Sigmoid colon (tissue), 7 donors: Measurements from ENCODE around the gene MAPKAP1. TPM values are rescaled to one million over a fixed set of nuclear protein-coding genes. Genes with fewer than 3 reads are reported as not detected.

Source experiments
- DNase-seq: peaks from one replicate; pipeline ENCODE4 v3.0.0-alpha.2; 2019
- H3K27ac ChIP-seq, 4 donors: fragments of 200-600 bp; sonication (generic); one replicate each; pipeline ENCODE4 v1.5.1; 2016 to 2019; ENCODE audit warnings: mild to moderate bottlenecking in 1 of 4
- H3K27me3 ChIP-seq, 3 donors: fragments of 200-600 bp; sonication (generic); one replicate each; pipeline ENCODE4 v1.5.1; 2019; ENCODE audit warnings: mild to moderate bottlenecking in 1 of 3
- H3K36me3 ChIP-seq, 4 donors: fragments of 200-600 bp; sonication (generic); one replicate each; pipeline ENCODE4 v1.5.1; 2016 to 2019
- H3K4me1 ChIP-seq, 4 donors: fragments of 200-600 bp; sonication (generic); one replicate each; pipeline ENCODE4 v1.5.1; 2017 to 2019
- H3K4me3 ChIP-seq, 4 donors: fragments of 200-600 bp; sonication (generic); one replicate each; pipeline ENCODE4 v1.5.1; 2017 to 2019; ENCODE audit warnings: mild to moderate bottlenecking in 2 of 4, moderate library complexity in 1 of 4
- H3K9me3 ChIP-seq, 4 donors: fragments of 200-600 bp in 3 of 4; sonication (generic) in 3 of 4; one replicate each; pipeline versions ENCODE4 v1.5.1 to v1.6.1; 2013 to 2019
- EP300 ChIP-seq, 4 donors: sonication (generic); formaldehyde crosslinking; IDR thresholded peaks; one replicate each; pipeline ENCODE4 v1.6.1; 2017; ENCODE audit warnings: antibody characterized with exemption in 4 of 4
- POLR2A ChIP-seq, 2 donors: fragments of 450-650 bp; IDR thresholded peaks; one replicate each; pipeline ENCODE4 v1.6.1; 2016; ENCODE audit warnings: antibody characterized with exemption in 2 of 2, mild to moderate bottlenecking in 2 of 2, moderate library complexity in 2 of 2
- POLR2AphosphoS5 ChIP-seq, 4 donors: sonication (generic); formaldehyde crosslinking; IDR thresholded peaks; one replicate each; pipeline ENCODE4 v1.6.1; 2017; ENCODE audit warnings: antibody characterized with exemption in 4 of 4
- WGBS, 2 donors: extraction: QIAGEN DNeasy Blood & Tissue Kit; methylation state at CpG; one replicate each; pipeline ENCODE4 v1.1.7; 2013; 5-methylcytosine and 5-hydroxymethylcytosine counted together
- intact Hi-C: fragments of 100-400 bp; cut with DNase I; formaldehyde crosslinking; loops from one replicate; pipeline ENCODE4 v1.15.1; 2023
- polyA plus RNA-seq, 3 donors: library from polyadenylated mRNA; stranded (reverse); fragments of 200-250 nt; gene quantifications; one replicate each; pipeline ENCODE4 v1.2.3, GENCODE V29; 2013
- total RNA-seq, 4 donors: library from RNA; depleted of rRNA; stranded (reverse); fragments of >200 nt; gene quantifications; one replicate each; pipeline ENCODE4 v1.1.0, GENCODE V29; 2016
- TF ChIP-seq, protein P1 (sequence below), 4 experiments: fragments of 450-650 bp in 3 of 4; fragments of 200-600 bp in 1 of 4; IDR thresholded peaks; one replicate each; pipeline ENCODE4 v1.5.1; 2016 to 2019; ENCODE audit warnings: antibody characterized with exemption in 4 of 4, mild to moderate bottlenecking in 3 of 4, moderate library complexity in 2 of 4
- donor health status: healthy with polysubstance abuse.
- donor health status: Bipolar disorder and iron deficiency.
- donor health status: healthy.

MAPKAP1 gene
- total and polyA plus RNA-seq, 7 donors: 37.2 to 155 (median 84.3) TPM

DNA sequence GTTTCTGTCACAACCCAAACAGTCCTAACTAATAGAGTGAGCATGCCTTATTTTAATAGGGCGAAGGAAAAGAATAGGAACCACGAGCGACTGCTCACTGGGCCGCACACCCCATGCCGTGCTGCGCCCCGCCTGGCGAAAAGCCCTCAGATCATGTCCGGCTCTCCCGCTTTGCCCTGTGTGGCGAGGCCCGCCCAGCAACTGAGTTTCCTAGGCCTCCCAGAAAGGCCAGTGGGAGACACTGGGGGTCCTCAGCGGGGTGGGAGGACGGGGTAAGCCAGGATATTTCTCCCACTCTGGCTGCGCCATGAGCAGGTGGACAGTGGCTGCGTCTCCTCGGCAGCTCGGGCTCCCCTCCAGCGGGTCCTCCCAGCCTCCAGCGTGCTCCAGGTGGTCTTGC is 307.3 kb downstream of the MAPKAP1 start:
- H3K27me3 ChIP-seq: no peaks in the 10 kb centered on the region
- H3K4me1 ChIP-seq: no peaks in the 10 kb centered on the region
- no peak overlapping the region for H3K27ac ChIP-seq
- no peaks in the 10 kb centered on the region for H3K36me3 ChIP-seq
- no peak for TF ChIP-seq POLR2AphosphoS5 (IDR thresholded peaks at IDR 0.05)
- TF ChIP-seq EP300 (IDR thresholded peaks at IDR 0.05): no peak
- no peak for TF ChIP-seq POLR2A (IDR thresholded peaks at IDR 0.05)
- TF ChIP-seq, protein P1, sequence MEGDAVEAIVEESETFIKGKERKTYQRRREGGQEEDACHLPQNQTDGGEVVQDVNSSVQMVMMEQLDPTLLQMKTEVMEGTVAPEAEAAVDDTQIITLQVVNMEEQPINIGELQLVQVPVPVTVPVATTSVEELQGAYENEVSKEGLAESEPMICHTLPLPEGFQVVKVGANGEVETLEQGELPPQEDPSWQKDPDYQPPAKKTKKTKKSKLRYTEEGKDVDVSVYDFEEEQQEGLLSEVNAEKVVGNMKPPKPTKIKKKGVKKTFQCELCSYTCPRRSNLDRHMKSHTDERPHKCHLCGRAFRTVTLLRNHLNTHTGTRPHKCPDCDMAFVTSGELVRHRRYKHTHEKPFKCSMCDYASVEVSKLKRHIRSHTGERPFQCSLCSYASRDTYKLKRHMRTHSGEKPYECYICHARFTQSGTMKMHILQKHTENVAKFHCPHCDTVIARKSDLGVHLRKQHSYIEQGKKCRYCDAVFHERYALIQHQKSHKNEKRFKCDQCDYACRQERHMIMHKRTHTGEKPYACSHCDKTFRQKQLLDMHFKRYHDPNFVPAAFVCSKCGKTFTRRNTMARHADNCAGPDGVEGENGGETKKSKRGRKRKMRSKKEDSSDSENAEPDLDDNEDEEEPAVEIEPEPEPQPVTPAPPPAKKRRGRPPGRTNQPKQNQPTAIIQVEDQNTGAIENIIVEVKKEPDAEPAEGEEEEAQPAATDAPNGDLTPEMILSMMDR (IDR thresholded peaks at IDR 0.05): no peak
- no peak for DNase-seq
- H3K4me3 ChIP-seq: no peak overlapping the region
- 93 to 95% methylated on average over 20 of the region's 20 CpGs for WGBS, 2 donors
- intact Hi-C loops: no loop called here
- no peaks in the 10 kb centered on the region for H3K9me3 ChIP-seq

DNA sequence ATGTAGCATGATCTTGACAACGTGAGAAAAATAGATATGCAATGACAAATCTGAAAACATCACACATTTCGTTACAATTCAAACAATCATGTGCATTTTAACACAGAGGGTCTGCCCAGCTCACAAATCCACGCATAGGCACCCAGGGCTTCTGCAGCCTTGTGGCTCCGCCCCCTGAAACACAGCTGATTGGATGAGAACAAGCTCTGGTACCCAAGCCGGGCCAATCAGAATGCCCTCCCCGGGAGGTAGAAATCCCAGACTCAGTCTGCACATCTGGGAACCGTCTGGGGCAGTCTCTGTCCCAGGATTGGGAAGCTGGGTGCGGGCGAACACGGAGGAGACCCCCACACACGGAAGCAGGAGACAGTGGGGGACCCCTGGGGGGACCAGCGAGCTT is 307.8 kb downstream of the MAPKAP1 start:
- 89 to 92% methylated on average over 12 of the region's 12 CpGs for WGBS, 2 donors
- Histone ChIP-seq H3K9me3 (no peaks in the 10 kb centered on the region), H3K36me3 (no peaks in the 10 kb centered on the region), H3K27ac (no peak overlapping the region), H3K27me3 (no peaks in the 10 kb centered on the region), H3K4me1 (no peaks in the 10 kb centered on the region), H3K4me3 (no peak overlapping the region)
- DNase-seq: no peak
- intact Hi-C loops: no loop called here
- TF ChIP-seq, protein P1 (IDR thresholded peaks at IDR 0.05): no peak
- no peak for TF ChIP-seq EP300 (IDR thresholded peaks at IDR 0.05)
- no peak for TF ChIP-seq POLR2AphosphoS5 (IDR thresholded peaks at IDR 0.05)
- no peak for TF ChIP-seq POLR2A (IDR thresholded peaks at IDR 0.05)

DNA sequence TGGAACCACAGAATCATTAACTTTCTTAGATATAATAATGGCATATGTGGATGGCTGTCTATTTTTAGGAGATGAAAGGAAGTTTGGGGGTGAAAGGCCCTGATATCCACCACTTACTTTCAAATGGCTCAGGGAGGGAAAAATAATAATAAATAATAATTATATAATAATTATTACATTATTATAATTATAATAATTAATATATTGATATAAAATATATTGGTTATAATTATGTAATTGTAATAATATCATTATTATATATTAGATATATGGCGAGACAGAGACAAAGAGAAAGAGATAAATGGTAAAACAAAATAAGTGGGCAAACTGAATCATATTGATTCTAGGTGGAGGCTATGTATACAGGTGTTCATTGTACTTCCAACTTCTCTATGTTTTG is 308.8 kb downstream of the MAPKAP1 start:
- TF ChIP-seq POLR2AphosphoS5 (IDR thresholded peaks at IDR 0.05): no peak
- TF ChIP-seq, protein P1 (IDR thresholded peaks at IDR 0.05): no peak
- no peak for TF ChIP-seq POLR2A (IDR thresholded peaks at IDR 0.05)
- TF ChIP-seq EP300 (IDR thresholded peaks at IDR 0.05): no peak
- no peaks in the 10 kb centered on the region for H3K4me1 ChIP-seq
- H3K4me3 ChIP-seq: no peak overlapping the region
- H3K27ac ChIP-seq: no peak overlapping the region
- intact Hi-C loops: no loop called here
- no peaks in the 10 kb centered on the region for H3K36me3 ChIP-seq
- DNase-seq: no peak
- WGBS, 2 donors: 91 to 93% methylated on average over 1 of the region's 1 CpG
- H3K9me3 ChIP-seq: no peaks in the 10 kb centered on the region
- no peaks in the 10 kb centered on the region for H3K27me3 ChIP-seq

DNA sequence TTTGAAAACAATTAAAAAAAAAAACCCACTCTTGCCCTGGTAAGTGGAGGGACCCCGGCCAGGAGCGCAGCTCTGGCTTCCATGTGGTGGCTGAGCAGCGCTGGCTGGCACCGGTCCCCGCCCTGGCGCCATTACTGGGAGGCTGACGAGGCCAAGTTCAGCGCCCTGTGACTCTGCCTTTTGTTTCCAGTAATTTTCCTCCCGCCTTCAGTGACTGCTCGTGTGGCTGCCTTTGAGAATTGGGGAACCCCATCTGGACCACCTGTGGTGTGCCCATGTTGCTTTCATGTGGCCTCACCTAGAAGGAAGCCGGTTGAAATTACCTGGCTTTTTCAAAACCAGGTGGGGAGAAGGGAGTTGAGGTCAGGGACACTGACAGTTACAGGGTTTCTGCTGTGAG is 309.3 kb downstream of the MAPKAP1 start:
- Histone ChIP-seq H3K27ac (no peak overlapping the region), H3K4me1 (no peaks in the 10 kb centered on the region), H3K36me3 (no peaks in the 10 kb centered on the region), H3K9me3 (no peaks in the 10 kb centered on the region), H3K4me3 (no peak overlapping the region), H3K27me3 (no peaks in the 10 kb centered on the region)
- WGBS, 2 donors: 69 to 75% methylated on average over 11 of the region's 11 CpGs
- DNase-seq: no peak
- TF ChIP-seq, protein P1 (IDR thresholded peaks at IDR 0.05): no peak
- intact Hi-C loops: no loop called here

DNA sequence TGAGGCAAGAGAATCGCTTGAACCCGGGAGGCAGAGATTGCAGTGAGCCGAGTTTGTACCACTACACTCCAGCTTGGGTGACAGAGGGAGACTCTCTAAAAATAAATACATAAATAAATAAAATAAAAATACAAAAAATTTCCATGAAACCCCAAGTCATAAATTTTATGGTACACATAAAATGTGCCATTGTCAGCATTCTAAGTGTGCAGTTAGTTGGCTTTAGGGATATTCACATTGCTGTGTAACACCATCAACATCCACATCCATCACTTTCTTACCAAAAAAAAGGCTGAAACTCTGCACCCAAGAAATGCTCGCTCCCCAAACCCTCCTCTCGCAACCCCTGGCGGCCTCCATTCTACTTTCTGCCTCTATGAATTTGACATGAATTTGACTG is 310.2 kb downstream of the MAPKAP1 start:
- WGBS, 2 donors: 94% methylated on average over 6 of the region's 6 CpGs
- Histone ChIP-seq H3K4me3 (no peak overlapping the region), H3K27ac (no peak overlapping the region), H3K9me3 (no peaks in the 10 kb centered on the region), H3K4me1 (no peaks in the 10 kb centered on the region), H3K36me3 (no peaks in the 10 kb centered on the region), H3K27me3 (no peaks in the 10 kb centered on the region)
- intact Hi-C loops: no loop called here
- no peak for DNase-seq
- TF ChIP-seq EP300 (IDR thresholded peaks at IDR 0.05): no peak
- no peak for TF ChIP-seq POLR2AphosphoS5 (IDR thresholded peaks at IDR 0.05)
- no peak for TF ChIP-seq POLR2A (IDR thresholded peaks at IDR 0.05)
- TF ChIP-seq, protein P1 (IDR thresholded peaks at IDR 0.05): no peak
